CD14-positive monocyte (primary cell): Measurements from ENCODE around the gene TACC2. TPM values are rescaled to one million over a fixed set of nuclear protein-coding genes. Genes with fewer than 3 reads are reported as not detected.

Experiments used
- DNase-seq, 3 donors: peaks; one replicate each; pipeline ENCODE4 v3.0.0-alpha.2; 2011 to 2022
- H2AFZ ChIP-seq: 2 replicates; pipeline ENCODE4 v1.6.0; 2012; ENCODE audit warnings: mild to moderate bottlenecking, low read depth, low read length, inconsistent platforms; ENCODE audit not compliant: insufficient read depth, poor library complexity, severe bottlenecking
- H3K27ac ChIP-seq, 2 donors: 1 replicate in 1 of 2; 2 replicates in 1 of 2; pipeline ENCODE4 v1.5.1; 2012 to 2013; ENCODE audit warnings: low read length in 2 of 2, control low read depth in 1 of 2, inconsistent platforms in 1 of 2, low read depth in 1 of 2, mild to moderate bottlenecking in 1 of 2
- H3K27me3 ChIP-seq, 2 donors: one replicate each; pipeline versions ENCODE4 v1.6.0 to v1.6.1; 2011 to 2013; ENCODE audit warnings: low read length in 2 of 2; ENCODE audit not compliant: control insufficient read depth in 2 of 2, insufficient read depth in 2 of 2
- H3K36me3 ChIP-seq, 2 donors: replicated peaks in 1 of 2; 1 replicate in 1 of 2; 2 replicates in 1 of 2; pipeline versions ENCODE4 v1.5.1 to v1.6.1; 2012 to 2013; ENCODE audit warnings: low read length in 2 of 2, control low read depth in 1 of 2, inconsistent platforms in 1 of 2, mild to moderate bottlenecking in 1 of 2; ENCODE audit not compliant: insufficient read depth in 2 of 2, control insufficient read depth in 1 of 2
- H3K4me1 ChIP-seq, 2 donors: 1 replicate in 1 of 2; 2 replicates in 1 of 2; pipeline versions ENCODE4 v1.5.1 to v1.6.1; 2012 to 2013; ENCODE audit warnings: low read length in 2 of 2, control low read depth in 1 of 2, inconsistent platforms in 1 of 2, mild to moderate bottlenecking in 1 of 2, moderate library complexity in 1 of 2; ENCODE audit not compliant: insufficient read depth in 2 of 2, control insufficient read depth in 1 of 2
- H3K4me2 ChIP-seq: replicated peaks from 2 replicates; pipeline ENCODE3; 2012; ENCODE audit warnings: low read length, moderate library complexity, mild to moderate bottlenecking; ENCODE audit not compliant: poor library complexity, severe bottlenecking; ENCODE audit errors: extremely low read depth
- H3K4me3 ChIP-seq, 3 experiments: fragments of 200-600 bp in 1 of 3; sonication (generic) in 1 of 3; replicated peaks in 1 of 3; 1 replicate in 2 of 3; 2 replicates in 1 of 3; pipeline ENCODE4 v1.5.1; 2011 to 2013; ENCODE audit warnings: low read length in 3 of 3, mild to moderate bottlenecking in 3 of 3, control low read depth in 2 of 3, low read depth in 2 of 3, inconsistent platforms in 1 of 3, moderate library complexity in 1 of 3
- H3K79me2 ChIP-seq: 2 replicates; pipeline ENCODE4 v1.6.0; 2012; ENCODE audit warnings: mild to moderate bottlenecking, control low read depth, inconsistent platforms, low read length, moderate library complexity; ENCODE audit not compliant: insufficient read depth
- H3K9ac ChIP-seq: 2 replicates; pipeline ENCODE4 v1.6.0; 2017; ENCODE audit warnings: low read length, mild to moderate bottlenecking; ENCODE audit not compliant: insufficient read depth, poor library complexity, severe bottlenecking
- H3K9me3 ChIP-seq, 2 donors: replicated peaks in 1 of 2; 1 replicate in 1 of 2; 2 replicates in 1 of 2; pipeline versions ENCODE4 v1.5.1 to v1.6.1; 2012 to 2013; ENCODE audit warnings: low read length in 2 of 2, control low read depth in 1 of 2; ENCODE audit not compliant: control insufficient read depth in 1 of 2, insufficient read depth in 1 of 2
- H4K20me1 ChIP-seq: 2 replicates; pipeline ENCODE4 v1.6.0; 2012; ENCODE audit warnings: mild to moderate bottlenecking, low read length, control low read depth, moderate library complexity; ENCODE audit not compliant: insufficient read depth
- H3K27ac Mint-ChIP-seq, 7 donors: one replicate each; pipeline ENCODE4 v1.8.0; 2020; ENCODE audit warnings: mild to moderate bottlenecking in 7 of 7, mixed read lengths in 7 of 7, moderate library complexity in 6 of 7, inconsistent platforms in 2 of 7
- H3K27me3 Mint-ChIP-seq, 3 donors: one replicate each; pipeline ENCODE4 v1.8.0; 2021 to 2022; ENCODE audit warnings: low read depth in 3 of 3, mild to moderate bottlenecking in 3 of 3, mixed read lengths in 3 of 3, moderate library complexity in 3 of 3, inconsistent platforms in 1 of 3
- H3K36me3 Mint-ChIP-seq, 2 donors: one replicate each; pipeline ENCODE4 v1.8.0; 2020; ENCODE audit warnings: mixed read lengths in 2 of 2, inconsistent platforms in 1 of 2, mild to moderate bottlenecking in 1 of 2
- H3K4me1 Mint-ChIP-seq: one replicate; pipeline ENCODE4 v1.8.0; 2020; ENCODE audit warnings: mild to moderate bottlenecking, mixed read lengths
- H3K4me3 Mint-ChIP-seq, 2 donors: one replicate each; pipeline ENCODE4 v1.8.0; 2020; ENCODE audit warnings: mild to moderate bottlenecking in 2 of 2, mixed read lengths in 2 of 2, moderate library complexity in 1 of 2
- H3K9me3 Mint-ChIP-seq, 7 donors: one replicate each; pipeline ENCODE4 v1.8.0; 2020 to 2022; ENCODE audit warnings: mixed read lengths in 7 of 7, mild to moderate bottlenecking in 6 of 7, moderate library complexity in 6 of 7, inconsistent platforms in 2 of 7
- CTCF ChIP-seq: fragments of 200-600 bp; IDR thresholded peaks from one replicate; pipeline ENCODE4 v1.8.0; 2022; ENCODE audit warnings: antibody characterized with exemption, mild to moderate bottlenecking
- WGBS: methylation state at CpG from one replicate; pipeline ENCODE4 v1.1.5; 2013; ENCODE audit warnings: missing lambda C conversion rate; ENCODE audit not compliant: insufficient coverage; 5-methylcytosine and 5-hydroxymethylcytosine counted together
- intact Hi-C, 2 donors: fragments of 100-400 bp; cut with micrococcal nuclease; formaldehyde crosslinking; loops; one replicate each; pipeline versions ENCODE4 v1.15.0 to v1.15.1; 2023
- polyA plus RNA-seq, 3 donors: library from polyadenylated mRNA; depleted of rRNA in 1 of 3; unstranded in 2 of 3; stranded (reverse) in 1 of 3; fragments of 300-500 nt in 2 of 3; fragments of >200 nt in 1 of 3; fragmentation: Illumina TruSeq in 2 of 3; gene quantifications; 1 replicate in 2 of 3; 2 replicates in 1 of 3; pipeline ENCODE4 v1.2.3, GENCODE V29; 2012 to 2021

TACC2 gene
- polyA plus RNA-seq, 3 donors, result 0.03 TPM; not detected in 2

GRCh38 chr10:122164023-122164601, 175.1 kb downstream of the TACC2 start:
- H3K27me3 ChIP-seq, result peaks cover 42 to 58% of the 10 kb centered on the region in 2 donors
- H3K4me3 Mint-ChIP-seq, result peak overlapping the region in 1 of 2 donors; percentile 53
- no peak overlapping the region for H3K4me2 ChIP-seq
- H3K27me3 Mint-ChIP-seq, result peaks cover 67 to 76% (median 70%) of the 10 kb centered on the region in 3 donors
- H3K36me3 Mint-ChIP-seq, result no peaks in the 10 kb centered on the region
- peaks cover 0 to 14% (median 0%) of the 10 kb centered on the region in 7 donors for H3K9me3 Mint-ChIP-seq
- intact Hi-C loops, result no loop called here
- under 1% methylated on average over 15 of the region's 25 CpGs for WGBS
- no peak overlapping the region for H3K4me3 ChIP-seq
- no peak overlapping the region for H2AFZ ChIP-seq
- no peak overlapping the region for H3K9ac ChIP-seq
- no peaks in the 10 kb centered on the region for H3K36me3 ChIP-seq
- H3K27ac Mint-ChIP-seq, result no peak overlapping the region
- peaks cover 0 to 18% of the 10 kb centered on the region in 2 donors for H3K9me3 ChIP-seq
- no peak for DNase-seq
- H3K4me1 ChIP-seq, result no peaks in the 10 kb centered on the region
- no peaks in the 10 kb centered on the region for H3K79me2 ChIP-seq
- H4K20me1 ChIP-seq, result no peaks in the 10 kb centered on the region
- no peak for TF ChIP-seq CTCF
- no peak overlapping the region for H3K27ac ChIP-seq
- no peaks in the 10 kb centered on the region for H3K4me1 Mint-ChIP-seq

- Mint-ChIP-seq H3K9me3 (peaks cover 0 to 14% (median 0%) of the 10 kb centered on the region in 7 donors), H3K27ac (peak overlapping the region in 1 of 7 donors; percentile 7), H3K36me3 (no peaks in the 10 kb centered on the region), H3K27me3 (peaks cover 64 to 71% (median 70%) of the 10 kb centered on the region in 3 donors), H3K4me3 (peak overlapping the region in 1 of 2 donors; percentile 53), H3K4me1 (no peaks in the 10 kb centered on the region)
- Histone ChIP-seq H3K4me2 (no peak overlapping the region), H3K27ac (no peak overlapping the region), H4K20me1 (no peaks in the 10 kb centered on the region), H3K4me3 (no peak overlapping the region), H3K9me3 (peaks cover 0 to 18% of the 10 kb centered on the region in 2 donors), H3K27me3 (peaks cover 42 to 59% of the 10 kb centered on the region in 2 donors), H3K4me1 (no peaks in the 10 kb centered on the region), H3K79me2 (no peaks in the 10 kb centered on the region), H3K9ac (no peak overlapping the region), H3K36me3 (no peaks in the 10 kb centered on the region), H2AFZ (no peak overlapping the region)
- no peak for DNase-seq
- TF ChIP-seq CTCF, result no peak
- intact Hi-C loops, result no loop called here
- WGBS, result 35% methylated on average over 12 of the region's 17 CpGs
Observed at GRCh38 chr10:122164815-122165483, 176.0 kb downstream of the TACC2 start.
